ENCODE results near the gene CCDC122.
"Not testable (repeated sequence)": the region's sequence is repeated elsewhere in the genome, so short reads cannot be mapped to it uniquely, and the experiment has no call there.

CCDC122 gene

GRCh38 chr13:43848001-43848649, 31.4 kb downstream of the CCDC122 start:
- Histone ChIP-seq H3K27ac (ENCODE audit: low read depth, low read length) (no peak overlapping the region), H3K9ac (ENCODE audit: low read depth in 1 of 2, low read length in 2 of 2) (no peak overlapping the region), H3K9me3 (ENCODE audit: control insufficient read depth in 1 of 2, low read length in 2 of 2) (peaks cover 19 to 29% of the 10 kb centered on the region in 2 donors), H3K4me1 (ENCODE audit: control insufficient read depth in 1 of 2, insufficient read depth in 2 of 2, low read length in 2 of 2) (no peaks in the 10 kb centered on the region), H3K27me3 (ENCODE audit: control insufficient read depth in 1 of 2, insufficient read depth in 2 of 2, low read length in 2 of 2) (no peaks in the 10 kb centered on the region), H3K36me3 (ENCODE audit: control insufficient read depth in 1 of 2, insufficient read depth in 2 of 2, low read length in 2 of 2) (peaks cover 0 to 7% of the 10 kb centered on the region in 2 donors), H3K4me3 (ENCODE audit: low read depth in 1 of 2, low read length in 2 of 2) (no peak overlapping the region)

DNA sequence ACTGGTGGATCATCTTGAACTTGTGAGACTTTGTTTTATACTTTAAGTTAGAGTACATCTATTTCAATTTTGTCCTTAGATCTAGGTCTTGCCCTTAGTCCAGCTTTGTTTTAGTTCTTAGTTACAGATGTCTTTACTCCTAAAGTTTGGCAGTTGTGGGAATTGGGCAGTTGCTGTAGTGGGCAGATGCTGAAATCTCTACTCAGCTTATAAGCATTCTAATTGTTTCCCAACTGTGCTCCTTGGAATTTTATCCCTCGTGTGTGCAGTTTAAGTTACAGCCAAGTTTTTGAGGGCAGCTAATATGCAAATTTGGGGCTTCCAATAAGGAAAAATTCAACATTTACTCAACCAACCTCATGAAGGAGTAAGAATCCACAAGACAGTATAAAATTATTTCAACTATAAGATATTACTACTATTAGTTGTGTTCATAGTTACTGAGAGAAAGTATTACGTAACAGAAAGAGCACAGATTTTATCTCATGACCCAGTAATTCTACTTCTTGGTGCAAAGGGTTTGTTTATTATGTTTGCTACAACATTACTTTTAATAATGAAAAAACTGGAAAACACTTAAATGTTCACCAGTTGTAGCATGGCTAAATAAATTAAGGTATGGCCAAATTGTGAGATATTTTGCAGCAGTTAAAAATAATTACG, 32.9 kb downstream of the CCDC122 start:
- Histone ChIP-seq H3K4me3 (ENCODE audit: low read depth in 1 of 2, low read length in 2 of 2) (no peak overlapping the region), H3K27ac (ENCODE audit: low read depth, low read length) (no peak overlapping the region), H3K9ac (ENCODE audit: low read depth in 1 of 2, low read length in 2 of 2) (no peak overlapping the region), H3K4me1 (ENCODE audit: control insufficient read depth in 1 of 2, insufficient read depth in 2 of 2, low read length in 2 of 2) (no peaks in the 10 kb centered on the region), H3K27me3 (ENCODE audit: control insufficient read depth in 1 of 2, insufficient read depth in 2 of 2, low read length in 2 of 2) (no peaks in the 10 kb centered on the region), H3K36me3 (ENCODE audit: control insufficient read depth in 1 of 2, insufficient read depth in 2 of 2, low read length in 2 of 2) (peaks cover 0 to 5% of the 10 kb centered on the region in 2 donors), H3K9me3 (ENCODE audit: control insufficient read depth in 1 of 2, low read length in 2 of 2) (peaks cover 12 to 15% of the 10 kb centered on the region in 2 donors)

GRCh38 chr13:43838909-43839308, 40.6 kb downstream of the CCDC122 start:
- H3K4me1 ChIP-seq (ENCODE audit: control insufficient read depth in 1 of 2, insufficient read depth in 2 of 2, low read length in 2 of 2): no peaks in the 10 kb centered on the region
- no peaks in the 10 kb centered on the region for H3K27me3 ChIP-seq (ENCODE audit: control insufficient read depth in 1 of 2, insufficient read depth in 2 of 2, low read length in 2 of 2)
- H3K4me3 ChIP-seq (ENCODE audit: low read depth in 1 of 2, low read length in 2 of 2): no peak overlapping the region
- no peak overlapping the region for H3K9ac ChIP-seq (ENCODE audit: low read depth in 1 of 2, low read length in 2 of 2)
- H3K27ac ChIP-seq (ENCODE audit: low read depth, low read length): no peak overlapping the region
- no peaks in the 10 kb centered on the region for H3K36me3 ChIP-seq (ENCODE audit: control insufficient read depth in 1 of 2, insufficient read depth in 2 of 2, low read length in 2 of 2)
- H3K9me3 ChIP-seq (ENCODE audit: control insufficient read depth in 1 of 2, low read length in 2 of 2): peaks cover 0 to 3% of the 10 kb centered on the region in 2 donors

DNA sequence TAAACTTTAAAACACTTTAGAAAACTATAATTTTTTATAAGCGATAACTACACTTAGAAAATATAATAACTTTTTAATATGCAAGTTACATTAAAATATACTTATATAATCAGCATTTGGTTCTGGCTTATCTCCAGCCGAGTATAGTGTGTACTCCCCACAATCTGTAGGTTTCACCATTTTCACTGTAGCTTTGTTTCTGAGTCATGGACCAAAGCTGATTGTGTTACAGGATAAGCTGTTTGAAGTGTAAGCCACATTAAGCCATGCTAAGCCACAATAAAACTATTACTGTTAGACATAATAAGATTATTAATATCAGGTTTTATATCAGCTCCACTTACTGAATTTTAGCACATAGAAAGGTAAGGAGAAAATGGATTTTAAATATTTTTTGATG, 43.8 kb downstream of the CCDC122 start:
- H3K27ac ChIP-seq (ENCODE audit: low read depth, low read length): no peak overlapping the region
- H3K9ac ChIP-seq (ENCODE audit: low read depth in 1 of 2, low read length in 2 of 2): no peak overlapping the region
- no peaks in the 10 kb centered on the region for H3K27me3 ChIP-seq (ENCODE audit: control insufficient read depth in 1 of 2, insufficient read depth in 2 of 2, low read length in 2 of 2)
- no peak overlapping the region for H3K4me3 ChIP-seq (ENCODE audit: low read depth in 1 of 2, low read length in 2 of 2)
- no peaks in the 10 kb centered on the region for H3K9me3 ChIP-seq (ENCODE audit: control insufficient read depth in 1 of 2, low read length in 2 of 2)
- H3K36me3 ChIP-seq (ENCODE audit: control insufficient read depth in 1 of 2, insufficient read depth in 2 of 2, low read length in 2 of 2): no peaks in the 10 kb centered on the region
- H3K4me1 ChIP-seq (ENCODE audit: control insufficient read depth in 1 of 2, insufficient read depth in 2 of 2, low read length in 2 of 2): no peaks in the 10 kb centered on the region

DNA sequence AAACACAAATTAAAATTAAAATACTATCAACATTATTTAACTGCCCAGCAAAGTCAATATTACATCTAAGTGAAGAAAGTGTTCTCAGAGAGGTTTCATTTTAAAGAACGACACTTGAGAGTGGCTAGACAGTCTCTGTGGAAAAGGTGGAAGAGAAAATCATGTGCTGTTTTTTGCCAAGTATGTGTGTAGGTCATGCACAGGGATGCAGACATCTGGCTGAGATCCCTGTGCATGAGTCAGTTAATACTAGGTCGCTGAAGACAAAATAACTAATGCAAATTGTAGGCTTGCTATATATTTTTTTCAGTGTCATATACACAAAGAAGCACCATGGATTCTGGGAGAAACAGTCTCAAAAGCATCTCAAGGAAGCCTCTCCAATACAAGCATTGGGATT, 48.5 kb downstream of the CCDC122 start:
- H3K27me3 ChIP-seq (ENCODE audit: control insufficient read depth in 1 of 2, insufficient read depth in 2 of 2, low read length in 2 of 2): no peaks in the 10 kb centered on the region
- no peak overlapping the region for H3K4me3 ChIP-seq (ENCODE audit: low read depth in 1 of 2, low read length in 2 of 2)
- H3K27ac ChIP-seq (ENCODE audit: low read depth, low read length): no peak overlapping the region
- H3K9me3 ChIP-seq (ENCODE audit: control insufficient read depth in 1 of 2, low read length in 2 of 2): no peaks in the 10 kb centered on the region
- no peaks in the 10 kb centered on the region for H3K4me1 ChIP-seq (ENCODE audit: control insufficient read depth in 1 of 2, insufficient read depth in 2 of 2, low read length in 2 of 2)
- H3K9ac ChIP-seq (ENCODE audit: low read depth in 1 of 2, low read length in 2 of 2): no peak overlapping the region
- H3K36me3 ChIP-seq (ENCODE audit: control insufficient read depth in 1 of 2, insufficient read depth in 2 of 2, low read length in 2 of 2): no peaks in the 10 kb centered on the region

- H3K4me3 ChIP-seq (ENCODE audit: low read depth in 1 of 2, low read length in 2 of 2): no peak overlapping the region
These were observed 49.1 kb downstream of the CCDC122 start for GRCh38 chr13:43830497-43830881.

DNA sequence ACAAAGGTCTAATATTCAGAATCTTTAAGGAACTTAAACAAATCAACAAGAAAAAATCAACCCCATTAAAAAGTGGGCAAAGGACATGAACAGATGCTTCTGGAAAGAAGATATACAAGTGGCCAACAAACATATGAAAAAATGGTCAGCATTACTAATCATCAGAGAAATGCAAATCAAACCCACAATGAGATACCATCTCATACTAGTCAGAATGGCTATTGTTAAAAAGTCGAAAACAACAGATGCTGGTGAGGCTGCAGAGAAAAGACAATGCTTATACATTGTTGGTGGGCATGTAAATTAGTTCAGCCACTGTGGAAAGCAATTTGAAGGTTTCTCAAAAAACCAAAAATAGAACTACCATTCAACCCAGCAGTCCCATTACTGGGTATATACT, 54.9 kb downstream of the CCDC122 start:
- H3K27me3 ChIP-seq (ENCODE audit: control insufficient read depth in 1 of 2, insufficient read depth in 2 of 2, low read length in 2 of 2); H3K27ac ChIP-seq (ENCODE audit: low read depth, low read length): not testable (repeated sequence)

More at GRCh38 chr13:43830497-43830881, 49.1 kb downstream of the CCDC122 start:
- H3K9ac ChIP-seq (ENCODE audit: low read depth in 1 of 2, low read length in 2 of 2): no peak overlapping the region
- H3K4me1 ChIP-seq (ENCODE audit: control insufficient read depth in 1 of 2, insufficient read depth in 2 of 2, low read length in 2 of 2): no peaks in the 10 kb centered on the region
- no peaks in the 10 kb centered on the region for H3K9me3 ChIP-seq (ENCODE audit: control insufficient read depth in 1 of 2, low read length in 2 of 2)
- no peaks in the 10 kb centered on the region for H3K36me3 ChIP-seq (ENCODE audit: control insufficient read depth in 1 of 2, insufficient read depth in 2 of 2, low read length in 2 of 2)
- no peak overlapping the region for H3K27ac ChIP-seq (ENCODE audit: low read depth, low read length)
- no peaks in the 10 kb centered on the region for H3K27me3 ChIP-seq (ENCODE audit: control insufficient read depth in 1 of 2, insufficient read depth in 2 of 2, low read length in 2 of 2)

DNA sequence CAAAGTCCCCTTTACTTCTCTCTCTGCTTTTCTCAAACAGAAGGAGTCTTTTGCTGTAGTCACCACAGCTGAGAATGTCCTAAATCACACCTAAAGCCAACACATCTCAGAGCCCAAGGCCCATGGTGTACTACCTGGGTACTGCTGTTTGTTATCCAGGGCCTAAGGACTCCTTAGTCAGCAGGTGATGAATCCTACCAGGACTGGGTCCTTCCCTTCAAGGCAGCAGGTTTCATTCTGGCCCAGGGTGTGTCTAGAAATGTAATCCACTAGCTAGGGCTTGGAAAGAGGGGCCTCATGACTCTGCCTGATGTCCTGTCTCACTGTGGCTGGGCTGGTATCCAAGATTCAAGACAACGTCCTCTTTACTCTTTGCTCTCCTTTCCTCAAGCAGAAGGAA, 56.6 kb downstream of the CCDC122 start:
- no peaks in the 10 kb centered on the region for H3K4me1 ChIP-seq (ENCODE audit: control insufficient read depth in 1 of 2, insufficient read depth in 2 of 2, low read length in 2 of 2)
- no peak overlapping the region for H3K4me3 ChIP-seq (ENCODE audit: low read depth in 1 of 2, low read length in 2 of 2)
- no peaks in the 10 kb centered on the region for H3K9me3 ChIP-seq (ENCODE audit: control insufficient read depth in 1 of 2, low read length in 2 of 2)
- H3K27me3 ChIP-seq (ENCODE audit: control insufficient read depth in 1 of 2, insufficient read depth in 2 of 2, low read length in 2 of 2): no peaks in the 10 kb centered on the region
- H3K27ac ChIP-seq (ENCODE audit: low read depth, low read length): no peak overlapping the region
- H3K9ac ChIP-seq (ENCODE audit: low read depth in 1 of 2, low read length in 2 of 2): no peak overlapping the region
- no peaks in the 10 kb centered on the region for H3K36me3 ChIP-seq (ENCODE audit: control insufficient read depth in 1 of 2, insufficient read depth in 2 of 2, low read length in 2 of 2)

More for the DNA sequence above, 54.9 kb downstream of the CCDC122 start:
- H3K4me1 ChIP-seq (ENCODE audit: control insufficient read depth in 1 of 2, insufficient read depth in 2 of 2, low read length in 2 of 2); H3K9ac ChIP-seq (ENCODE audit: low read depth in 1 of 2, low read length in 2 of 2); H3K4me3 ChIP-seq (ENCODE audit: low read depth in 1 of 2, low read length in 2 of 2); H3K36me3 ChIP-seq (ENCODE audit: control insufficient read depth in 1 of 2, insufficient read depth in 2 of 2, low read length in 2 of 2); H3K9me3 ChIP-seq (ENCODE audit: control insufficient read depth in 1 of 2, low read length in 2 of 2): not testable (repeated sequence)

DNA sequence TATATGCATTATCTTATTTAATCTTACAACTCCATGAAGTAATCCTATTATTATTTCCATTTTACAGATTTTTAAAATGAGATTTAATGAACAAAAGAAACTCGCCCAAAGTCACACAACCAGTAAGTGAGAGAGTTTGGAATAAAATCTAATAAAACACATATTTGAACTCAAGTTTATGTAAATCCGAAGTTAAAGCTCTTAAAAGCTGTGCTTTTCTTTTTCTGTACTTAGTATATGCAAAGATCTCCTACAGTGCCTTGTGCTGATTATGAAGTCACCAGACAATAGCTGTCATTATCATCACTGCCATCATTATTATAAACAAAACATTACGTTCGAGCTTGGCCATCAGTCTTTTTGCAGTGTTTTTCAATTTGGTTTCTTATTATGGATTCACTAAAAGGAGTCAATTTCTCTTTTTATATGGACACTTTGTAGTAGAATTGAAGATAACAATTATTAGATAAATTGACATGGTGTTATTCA, 63.1 kb downstream of the CCDC122 start:
- Histone ChIP-seq H3K9ac (ENCODE audit: low read depth in 1 of 2, low read length in 2 of 2) (no peak overlapping the region), H3K4me3 (ENCODE audit: low read depth in 1 of 2, low read length in 2 of 2) (no peak overlapping the region), H3K9me3 (ENCODE audit: control insufficient read depth in 1 of 2, low read length in 2 of 2) (no peaks in the 10 kb centered on the region), H3K4me1 (ENCODE audit: control insufficient read depth in 1 of 2, insufficient read depth in 2 of 2, low read length in 2 of 2) (no peaks in the 10 kb centered on the region), H3K36me3 (ENCODE audit: control insufficient read depth in 1 of 2, insufficient read depth in 2 of 2, low read length in 2 of 2) (no peaks in the 10 kb centered on the region), H3K27ac (ENCODE audit: low read depth, low read length) (no peak overlapping the region), H3K27me3 (ENCODE audit: control insufficient read depth in 1 of 2, insufficient read depth in 2 of 2, low read length in 2 of 2) (no peaks in the 10 kb centered on the region)

DNA sequence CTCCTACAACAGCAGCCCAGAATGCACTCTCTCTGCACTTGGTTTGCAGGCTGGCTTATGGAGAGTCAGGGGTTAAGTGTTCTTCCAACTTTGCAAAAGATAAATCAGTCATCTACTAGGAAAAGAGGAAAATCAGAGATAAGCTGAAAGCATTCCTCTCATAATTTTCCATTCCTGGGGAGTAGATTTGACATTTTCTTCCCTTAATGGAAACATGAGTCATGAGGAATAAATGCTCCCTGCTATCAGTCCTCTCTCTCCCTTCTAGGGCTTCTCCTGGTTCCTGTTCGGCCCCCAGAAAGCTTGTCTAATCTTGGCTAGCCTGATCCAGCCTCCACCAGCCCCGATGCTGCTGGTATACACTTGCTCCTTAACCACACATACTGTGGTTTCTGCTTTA, 64.3 kb downstream of the CCDC122 start:
- H3K27ac ChIP-seq (ENCODE audit: low read depth, low read length): no peak overlapping the region

More for the DNA sequence above, 64.3 kb downstream of the CCDC122 start:
- H3K4me1 ChIP-seq (ENCODE audit: control insufficient read depth in 1 of 2, insufficient read depth in 2 of 2, low read length in 2 of 2): no peaks in the 10 kb centered on the region
- no peak overlapping the region for H3K9ac ChIP-seq (ENCODE audit: low read depth in 1 of 2, low read length in 2 of 2)
- H3K9me3 ChIP-seq (ENCODE audit: control insufficient read depth in 1 of 2, low read length in 2 of 2): no peaks in the 10 kb centered on the region
- no peak overlapping the region for H3K4me3 ChIP-seq (ENCODE audit: low read depth in 1 of 2, low read length in 2 of 2)
- no peaks in the 10 kb centered on the region for H3K36me3 ChIP-seq (ENCODE audit: control insufficient read depth in 1 of 2, insufficient read depth in 2 of 2, low read length in 2 of 2)
- H3K27me3 ChIP-seq (ENCODE audit: control insufficient read depth in 1 of 2, insufficient read depth in 2 of 2, low read length in 2 of 2): no peaks in the 10 kb centered on the region
